ENCODE measurements around the gene SPRR5.

- TF ChIP-seq EZH2 (IDR thresholded peaks at IDR 0.05; ENCODE audit: insufficient read depth, low read length) (no peak), CTCF (IDR thresholded peaks at IDR 0.05; ENCODE audit: insufficient read depth, low read depth, low read length) (no peak)
Measured at GRCh38 chr1:152906023-152906565, 40.9 kb upstream of the SPRR5 start.
